ENCODE results near the gene ZMPSTE24. TPM values are rescaled to one million over a fixed set of nuclear protein-coding genes. Genes with fewer than 3 reads are reported as not detected.

ZMPSTE24 gene
- total RNA-seq, 2 donors from 2014 or later = 42.3 to 51.4 TPM

Other genes starting within 250 kb of the ZMPSTE24 start
- 100 to 1,000 TPM; 402 to 489 TPM for gene CAP1, start 217.5 kb upstream of the ZMPSTE24 start, total RNA-seq
- gene PPT1, start 161.0 kb upstream of the ZMPSTE24 start, total RNA-seq = 10 to 100 TPM; 66.2 to 96.3 TPM
- gene RLF, start 96.8 kb upstream of the ZMPSTE24 start, total RNA-seq = 10 to 100 TPM; 14.4 to 18.1 TPM
- not detected for gene TMCO2, start 10.3 kb upstream of the ZMPSTE24 start, total RNA-seq
- gene COL9A2, start 59.0 kb downstream of the ZMPSTE24 start, total RNA-seq = 1 to 10 TPM in 1 of 2 donors, under 1 TPM in 1; 0.67 to 3.1 TPM
- gene SMAP2, start 115.5 kb downstream of the ZMPSTE24 start, total RNA-seq = 10 to 100 TPM; 26.0 to 44.8 TPM
- 1 to 10 TPM; 1.6 to 2.6 TPM for gene ZFP69B, start 192.2 kb downstream of the ZMPSTE24 start, total RNA-seq
- 1 to 10 TPM; 4.3 to 6.4 TPM for gene ZFP69, start 219.1 kb downstream of the ZMPSTE24 start, total RNA-seq